Endothelial cell of umbilical vein (primary cell): ENCODE data around the gene CANT1. TPM values are rescaled to one million over a fixed set of nuclear protein-coding genes. Genes with fewer than 3 reads are reported as not detected.

Experiments used
- BruUV-seq: library from RNA; stranded (reverse); fragments of 400-500 nt; replicated peaks from 2 replicates; lab custom pipeline; 2021; lab: Mats Ljungman, UMichigan
- CTCF ChIA-PET: fragments of 300-600, 350-600 bp; sonication (Branson Sonifier 250); formaldehyde crosslinking; loops from one replicate; lab custom pipeline; 2021; ENCODE audit warnings: antibody characterized with exemption, inconsistent platforms; lab: Charles Lee
- POLR2A ChIA-PET: fragments of 300-600, 350-600 bp; sonication (Branson Sonifier 250); formaldehyde crosslinking; loops from one replicate; lab custom pipeline; 2021; ENCODE audit warnings: antibody characterized with exemption, inconsistent platforms; lab: Charles Lee
- DNase-seq: peaks from one replicate; pipeline ENCODE4 v3.0.0-alpha.2; 2011; ENCODE audit warnings: low read depth, low spot score
- FAIRE-seq: peaks from 2 replicates; lab custom pipeline; 2011; peaks lifted over from hg19 to GRCh38; lab: Jason Lieb, UNC
- H2AFZ ChIP-seq: 2 replicates; pipeline ENCODE4 v1.6.0; 2012; ENCODE audit warnings: low read depth, low read length, control low read depth, inconsistent platforms
- H3K27ac ChIP-seq: 2 replicates; pipeline ENCODE4 v1.5.1; 2011; ENCODE audit warnings: low read depth, mild to moderate bottlenecking, control low read depth, low read length, moderate library complexity; ENCODE audit not compliant: insufficient read depth
- H3K27me3 ChIP-seq, 2 experiments: 2 replicates each; pipeline versions ENCODE4 v1.6.0 to v1.6.1; 2011; ENCODE audit warnings: low read length in 2 of 2, mixed read lengths in 1 of 2; ENCODE audit not compliant: control insufficient read depth in 2 of 2, insufficient read depth in 2 of 2
- H3K36me3 ChIP-seq, 2 experiments: 2 replicates in 1 of 2; 3 replicates in 1 of 2; pipeline ENCODE4 v1.5.1; 2011; ENCODE audit warnings: low read length in 2 of 2, mild to moderate bottlenecking in 1 of 2, moderate library complexity in 1 of 2; ENCODE audit not compliant: control insufficient read depth in 2 of 2, insufficient read depth in 2 of 2; ENCODE audit errors: extremely low read depth in 1 of 2
- H3K4me1 ChIP-seq: 3 replicates; pipeline ENCODE4 v1.5.1; 2011; ENCODE audit warnings: mild to moderate bottlenecking, low read length; ENCODE audit not compliant: control insufficient read depth, insufficient read depth; ENCODE audit errors: extremely low read depth
- H3K4me2 ChIP-seq: 2 replicates; pipeline ENCODE4 v1.6.1; 2011; ENCODE audit warnings: low read length, control low read depth, mixed read lengths; ENCODE audit not compliant: insufficient read depth
- H3K4me3 ChIP-seq, 3 experiments: fragments of 200-600 bp in 1 of 3; sonication (generic), shearing (Covaris generic) in 1 of 3; replicated peaks in 1 of 3; 2 replicates each; pipeline ENCODE4 v1.5.1; 2011 to 2016; ENCODE audit warnings: control low read depth in 3 of 3, low read length in 3 of 3, mild to moderate bottlenecking in 2 of 3, inconsistent platforms in 1 of 3, low read depth in 1 of 3, moderate library complexity in 1 of 3; ENCODE audit not compliant: insufficient read depth in 1 of 3
- H3K79me2 ChIP-seq: 2 replicates; pipeline ENCODE4 v1.6.0; 2012; ENCODE audit warnings: low read length, inconsistent platforms; ENCODE audit not compliant: control insufficient read depth, insufficient read depth
- H3K9ac ChIP-seq: replicated peaks from 2 replicates; pipeline ENCODE3; 2011; ENCODE audit warnings: low read length, control low read depth; ENCODE audit not compliant: insufficient read depth; ENCODE audit errors: extremely low read depth
- H3K9me1 ChIP-seq: replicated peaks from 3 replicates; pipeline ENCODE4 v1.6.0; 2011; ENCODE audit warnings: mild to moderate bottlenecking, low read length; ENCODE audit not compliant: control insufficient read depth, insufficient read depth; ENCODE audit errors: extremely low read depth
- H3K9me3 ChIP-seq: replicated peaks from 2 replicates; pipeline ENCODE4 v1.5.1; 2012; ENCODE audit warnings: low read length, inconsistent platforms; ENCODE audit not compliant: control insufficient read depth, insufficient read depth
- H4K20me1 ChIP-seq: replicated peaks from 2 replicates; pipeline ENCODE3; 2011; ENCODE audit warnings: mild to moderate bottlenecking, low read length; ENCODE audit not compliant: control insufficient read depth, insufficient read depth; ENCODE audit errors: extremely low read depth
- CTCF ChIP-seq, 2 donors: IDR thresholded peaks; 1 replicate in 1 of 2; 2 replicates in 1 of 2; pipeline ENCODE4 v1.5.1; 2011; ENCODE audit warnings: low read length in 2 of 2, mild to moderate bottlenecking in 2 of 2, moderate library complexity in 2 of 2, control low read depth in 1 of 2, inconsistent platforms in 1 of 2, low read depth in 1 of 2; ENCODE audit not compliant: insufficient read depth in 1 of 2; ENCODE audit errors: extremely low read depth in 1 of 2
- EZH2 ChIP-seq: IDR thresholded peaks from 2 replicates; pipeline ENCODE4 v1.6.1; 2012; ENCODE audit warnings: borderline replicate concordance, low read depth, mild to moderate bottlenecking, moderate library complexity, low read length, inconsistent platforms; ENCODE audit not compliant: severe bottlenecking
- FOS ChIP-seq: IDR thresholded peaks from 2 replicates; pipeline ENCODE4 v1.6.1; 2011; ENCODE audit warnings: mild to moderate bottlenecking, low read length, moderate library complexity, borderline replicate concordance; ENCODE audit not compliant: insufficient read depth
- GATA2 ChIP-seq: IDR thresholded peaks from 2 replicates; pipeline ENCODE4 v1.7.0; 2011; ENCODE audit warnings: low read depth, mild to moderate bottlenecking, moderate library complexity, mixed read lengths, low read length; ENCODE audit not compliant: insufficient read length, insufficient read depth
- JUN ChIP-seq: IDR thresholded peaks from 2 replicates; pipeline ENCODE4 v1.6.1; 2011; ENCODE audit warnings: borderline replicate concordance, low read depth; ENCODE audit not compliant: insufficient read length, insufficient read depth
- MAX ChIP-seq: IDR thresholded peaks from 2 replicates; pipeline ENCODE4 v1.6.1; 2011; ENCODE audit not compliant: insufficient read depth, insufficient read length
- MYC ChIP-seq: IDR thresholded peaks from one replicate; pipeline ENCODE4 v1.6.1; 2011; ENCODE audit warnings: mild to moderate bottlenecking, low read depth, low read length
- POLR2A ChIP-seq: IDR thresholded peaks from 2 replicates; pipeline ENCODE4 v1.6.1; 2012; ENCODE audit warnings: low read depth, mild to moderate bottlenecking, control low read depth, low read length
- POLR2AphosphoS5 ChIP-seq: IDR thresholded peaks from 2 replicates; pipeline ENCODE4 v1.6.1; 2012; ENCODE audit warnings: low read depth, mild to moderate bottlenecking, control low read depth, low read length, moderate library complexity; ENCODE audit not compliant: insufficient read depth
- dilution Hi-C: fragments of 300-500 bp; cut with MboI; formaldehyde crosslinking; loops from one replicate; pipeline ENCODE4 v1.15.0; 2019; ENCODE audit warnings: low sequenced_read_pairs; ENCODE audit not compliant: extremely low pct_ligation_motif_present
- intact Hi-C: fragments of 100-400 bp; cut with micrococcal nuclease; formaldehyde crosslinking; loops from one replicate; pipeline ENCODE4 v1.10.0; 2022
- polyA plus RNA-seq, 4 experiments: library from polyadenylated mRNA; depleted of rRNA in 3 of 4; stranded (reverse) in 3 of 4; unstranded in 1 of 4; fragments of >200 nt; gene quantifications; 2 replicates each; pipeline versions ENCODE4 v1.2.1 to v1.2.3, GENCODE V29; 2011 to 2012; ENCODE audit warnings: missing spikeins in 1 of 4
- total RNA-seq: library from RNA; stranded (reverse); gene quantifications from 2 replicates; pipeline ENCODE4 v1.2.3, GENCODE V29; 2021

The CANT1 gene
- total and polyA plus RNA-seq, 2 donors (not counting 3 experiments of a cell fraction or from before 2014, with no cell fraction given), result 85.0 to 93.6 TPM

- no peak overlapping the region for H3K27ac ChIP-seq
- no peak overlapping the region for H3K9ac ChIP-seq
- intact Hi-C loops, result no loop called here
- no peak overlapping the region for H3K4me2 ChIP-seq
- H2AFZ ChIP-seq, result no peak overlapping the region
- CTCF ChIA-PET, result interaction anchor here (0.9 to 1.2 kb wide), 2 partner anchors 51 to 85 kb away, joined by 3 read pairs; no protein-coding TSS in a partner anchor
- H3K36me3 ChIP-seq, result no peaks in the 10 kb centered on the region
- no peaks in the 10 kb centered on the region for H3K4me1 ChIP-seq
- H3K9me3 ChIP-seq, result no peaks in the 10 kb centered on the region
- DNase-seq (no peak), FAIRE-seq (no peak)
- no peaks in the 10 kb centered on the region for H3K27me3 ChIP-seq
- no peak overlapping the region for H3K4me3 ChIP-seq
- BruUV-seq, result no TSS peak
- no peaks in the 10 kb centered on the region for H3K9me1 ChIP-seq
- POLR2A ChIA-PET, result no interaction called here
- no peaks in the 10 kb centered on the region for H3K79me2 ChIP-seq
- TF ChIP-seq JUN, result no peak
- TF ChIP-seq GATA2, result no peak
- TF ChIP-seq MYC, result no peak
- TF ChIP-seq FOS, result no peak
- TF ChIP-seq POLR2A, result no peak
- TF ChIP-seq EZH2, result no peak
- no peak for TF ChIP-seq CTCF (IDR thresholded peaks at IDR 0.05; ENCODE audit: extremely low read depth in 1 of 2, insufficient read depth in 1 of 2, low read depth in 1 of 2, low read length in 2 of 2)
- TF ChIP-seq MAX, result no peak
- TF ChIP-seq POLR2AphosphoS5, result no peak
- dilution Hi-C loops, result no loop called here
- H4K20me1 ChIP-seq, result no peaks in the 10 kb centered on the region
These were observed 58.7 kb downstream of the CANT1 start for GRCh38 chr17:78950870-78951269.
